Hematopoietic multipotent progenitor cell (in vitro differentiated cells): ENCODE data around the gene BSND. TPM values are rescaled to one million over a fixed set of nuclear protein-coding genes. Genes with fewer than 3 reads are reported as not detected.
A peak's percentile ranks its signal among the peaks of the same experiment; 100 is the strongest.
"Not testable (repeated sequence)": the region's sequence is repeated elsewhere in the genome, so short reads cannot be mapped to it uniquely, and the experiment has no call there.

ENCODE experiments used
- DNase-seq, 3 donors: peaks; one replicate each; pipeline ENCODE4 v3.0.0-alpha.2; 2011 to 2015; ENCODE audit warnings: low read depth in 2 of 3, low spot score in 2 of 3
- total RNA-seq: library from RNA; depleted of rRNA; stranded (reverse); fragments of >200 nt; gene quantifications from one replicate; pipeline ENCODE4 v1.2.3, GENCODE V29; 2012

Gene BSND
- total RNA-seq: not detected

DNA sequence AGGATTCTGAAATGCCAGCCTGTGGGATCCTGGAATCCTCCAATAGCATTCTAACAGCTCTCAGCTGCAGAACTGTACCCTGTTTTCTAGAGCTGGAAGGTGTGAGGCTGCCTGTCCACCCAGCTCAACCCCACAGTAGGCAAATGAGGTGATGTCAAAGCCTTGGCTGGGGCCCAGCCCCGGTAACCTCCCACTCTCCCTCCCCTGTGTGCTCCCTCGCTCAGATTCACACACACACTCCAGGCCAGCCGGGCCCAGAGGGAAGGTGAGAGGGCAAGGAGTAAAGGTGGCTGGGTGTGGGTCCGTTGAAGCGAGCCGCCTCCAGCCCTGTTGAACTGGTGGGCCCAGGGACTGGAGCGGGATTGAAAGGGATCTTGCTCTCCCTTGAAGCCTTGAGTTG is at the start of gene BSND:
Gene BSND, plus strand, starts transcription at position 257 of the 400 bp plus-strand sequence. CDS start 254 bp downstream, outside the sequence.
- no peak for DNase-seq

DNA sequence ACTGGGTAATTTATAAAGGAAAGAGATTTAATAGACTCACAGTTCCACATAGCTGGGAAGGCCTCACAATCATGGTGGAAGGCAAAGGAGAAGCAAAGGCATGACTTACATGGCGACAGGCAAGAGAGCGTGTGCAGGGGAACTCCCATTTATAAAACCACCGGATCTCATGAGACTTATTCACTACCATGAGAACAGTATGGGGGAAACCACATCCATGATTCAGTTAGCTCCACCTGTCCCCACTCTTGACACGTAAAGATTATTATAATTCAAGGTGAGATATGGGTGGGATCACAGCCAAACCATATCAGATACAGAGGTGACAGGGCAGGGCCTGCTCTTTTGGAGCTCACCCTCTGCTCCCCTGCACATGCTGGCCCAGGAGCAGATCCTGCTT is 49.7 kb upstream of the BSND start:
- no peak for DNase-seq

DNA sequence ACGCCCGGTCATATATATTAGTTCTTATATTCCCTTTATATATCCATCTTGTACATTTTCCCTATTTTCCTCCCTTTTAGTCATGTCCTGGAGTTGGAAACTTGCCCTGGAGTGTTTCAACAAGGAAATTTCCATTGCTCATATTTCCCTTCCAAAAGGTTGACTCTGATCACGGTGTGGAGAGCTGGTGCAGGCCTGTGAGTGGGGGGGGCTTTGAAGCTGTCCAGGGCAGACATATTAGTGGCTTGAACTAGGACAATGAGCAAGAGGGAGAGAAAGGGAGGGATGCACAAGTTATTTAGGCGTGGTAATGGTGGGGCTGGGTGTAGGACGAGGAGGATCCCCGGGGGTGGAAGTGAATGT is 48.7 kb upstream of the BSND start:
- DNase-seq: no peak

- DNase-seq: peak; percentile 21 to 75 (median 52)
Observed at GRCh38 chr1:54950369-54951163, 48.2 kb upstream of the BSND start.

DNA sequence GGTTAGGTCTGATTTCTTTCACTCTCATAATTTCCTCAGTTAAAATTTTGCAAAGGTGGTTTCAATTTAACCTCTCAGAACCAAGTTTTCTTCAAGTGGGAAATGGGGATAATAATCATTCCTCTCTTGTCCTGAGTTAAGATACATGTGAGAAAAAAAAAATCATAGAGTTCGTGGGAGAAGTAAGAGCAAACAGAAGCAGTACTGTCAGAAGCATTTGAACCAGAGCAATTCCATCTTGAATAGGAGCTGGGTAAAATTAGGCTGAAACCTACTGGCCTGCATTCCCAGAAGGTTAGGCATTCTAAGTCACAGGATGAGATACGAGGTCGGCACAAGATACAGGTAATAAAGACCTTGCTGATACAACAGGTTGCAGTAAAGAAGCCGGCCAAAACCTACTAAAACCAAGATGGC is 46.9 kb upstream of the BSND start:
- no peak for DNase-seq

GRCh38 chr1:54952950-54953718 is 45.6 kb upstream of the BSND start:
- DNase-seq: no peak

GRCh38 chr1:54953846-54954245 is 44.9 kb upstream of the BSND start:
- DNase-seq: no peak

GRCh38 chr1:54955359-54955758 is 43.4 kb upstream of the BSND start:
- no peak for DNase-seq

DNA sequence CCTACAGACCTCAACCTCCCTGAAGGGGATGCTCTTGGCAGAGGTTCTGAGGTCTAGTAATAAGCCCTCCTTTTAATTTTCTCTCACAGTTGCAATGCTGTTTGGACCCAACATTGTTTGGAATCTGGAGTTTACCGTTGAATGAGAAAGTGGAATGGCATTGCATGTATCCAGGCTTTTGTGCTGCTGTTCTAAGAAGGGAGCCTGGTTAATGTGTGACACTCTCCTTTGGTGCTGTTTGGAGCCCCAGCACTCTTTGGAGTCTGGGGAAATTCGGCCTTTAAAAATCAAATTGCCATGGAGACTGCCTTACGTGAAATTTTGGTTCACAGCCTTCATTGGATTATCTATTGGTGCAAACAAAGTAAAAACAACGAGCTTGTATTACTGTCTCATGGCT is 42.0 kb upstream of the BSND start:
- no peak for DNase-seq

DNA sequence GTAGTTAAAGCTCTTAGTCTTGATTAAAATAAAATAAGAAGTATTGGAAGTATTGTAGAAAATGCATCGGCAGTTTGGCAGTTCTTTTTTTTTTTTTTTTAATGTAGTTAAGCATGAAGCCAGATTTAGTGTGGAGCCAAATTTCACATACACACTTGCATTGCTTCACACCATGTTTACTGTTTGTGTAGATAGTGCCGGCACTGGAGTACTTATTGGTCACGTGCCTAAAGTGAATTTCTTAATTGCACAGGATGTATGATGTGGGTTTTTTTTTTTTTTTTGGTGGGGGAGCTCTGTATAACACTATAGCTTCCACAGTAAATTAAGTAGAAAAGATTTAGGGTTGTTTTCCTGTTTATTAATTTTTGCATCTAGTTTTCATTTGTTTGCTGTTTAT is 39.5 kb upstream of the BSND start:
- DNase-seq: no peak

DNA sequence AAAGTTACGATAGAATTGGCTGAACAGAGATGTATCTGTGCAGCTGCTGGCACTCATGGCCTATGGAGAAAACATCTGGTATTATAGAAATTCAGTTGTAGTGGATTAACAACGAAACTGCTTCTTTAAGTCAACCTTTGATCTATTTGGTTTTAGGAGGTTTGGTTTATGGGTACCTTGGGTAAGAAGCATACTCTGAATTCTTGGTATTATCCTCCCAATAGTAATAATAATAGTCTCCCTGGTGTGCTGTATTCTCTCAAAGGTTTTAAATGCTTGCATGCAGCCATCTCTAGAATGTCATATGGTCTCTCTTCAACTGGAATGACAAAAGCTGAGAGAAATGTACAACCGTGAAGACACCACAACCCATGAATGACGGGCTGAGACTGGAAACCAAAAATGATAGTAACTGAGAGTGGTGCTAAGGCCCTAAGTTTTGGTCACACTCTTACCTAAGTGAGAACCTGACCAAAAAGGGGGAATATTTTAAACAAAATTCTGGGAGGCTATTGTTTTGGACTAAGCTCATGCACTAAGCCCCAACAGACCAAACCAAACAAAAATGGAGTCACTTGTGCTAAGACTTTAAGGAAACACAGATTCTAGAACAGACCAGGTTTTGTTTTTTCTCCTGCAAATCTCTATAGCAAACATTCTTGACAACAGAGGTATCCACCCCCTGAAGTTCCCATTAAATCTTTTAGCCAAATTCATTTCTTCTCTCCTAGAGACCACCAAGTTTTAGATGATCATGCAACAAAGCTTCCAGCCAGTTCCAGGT is 35.9 kb upstream of the BSND start:
- DNase-seq: no peak

- not testable (repeated sequence) for DNase-seq
Observed at GRCh38 chr1:54963829-54964228, 34.9 kb upstream of the BSND start.

GRCh38 chr1:54965624-54966340 is 33.0 kb upstream of the BSND start:
- DNase-seq: peak in 2 of 3 donors; percentile 49 to 80

DNA sequence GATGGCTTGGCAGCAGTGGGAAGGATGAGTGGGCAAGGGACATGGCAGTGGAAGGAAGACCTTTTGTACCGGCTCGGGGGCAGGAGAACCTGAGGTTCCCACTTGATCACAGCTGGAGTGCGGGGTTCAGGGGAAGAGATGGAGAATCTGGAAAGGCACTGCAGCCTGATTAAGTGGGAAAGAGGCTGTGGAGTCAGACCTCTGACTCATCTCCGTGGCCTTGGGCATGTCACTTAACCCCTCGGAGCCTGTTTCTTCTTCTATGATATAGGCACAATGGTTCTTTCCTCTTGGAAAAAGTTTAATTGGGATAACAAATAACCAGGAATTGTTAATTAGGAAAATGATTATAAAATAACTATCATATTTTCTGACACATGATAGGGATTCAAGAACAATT is 31.4 kb upstream of the BSND start:
- DNase-seq: no peak

- DNase-seq: no peak
Observed at GRCh38 chr1:54968551-54968950, 30.2 kb upstream of the BSND start.

DNA sequence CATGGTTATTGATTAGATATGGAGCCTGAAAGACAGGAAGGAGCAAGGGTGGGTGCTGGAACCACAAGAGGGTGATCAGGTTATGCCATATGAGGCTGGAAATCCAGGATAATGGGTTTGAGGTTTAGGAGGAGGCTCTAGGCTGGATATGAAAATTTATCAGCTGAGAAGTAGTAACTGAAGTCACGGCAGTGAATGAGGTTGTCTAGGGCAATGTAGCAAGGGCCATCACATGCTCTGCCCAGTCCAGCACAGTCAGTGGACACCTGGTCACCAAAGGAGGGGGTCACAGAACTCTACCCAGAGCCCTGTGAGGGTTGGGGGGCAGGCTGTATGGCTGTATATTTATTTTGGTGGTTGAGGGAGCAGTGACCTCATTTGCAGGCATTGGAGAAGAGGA is 28.9 kb upstream of the BSND start:
- DNase-seq: no peak

- DNase-seq: no peak
Observed at GRCh38 chr1:54970901-54971300, 27.8 kb upstream of the BSND start.

GRCh38 chr1:54971317-54971791 is 27.4 kb upstream of the BSND start:
- DNase-seq: no peak

DNA sequence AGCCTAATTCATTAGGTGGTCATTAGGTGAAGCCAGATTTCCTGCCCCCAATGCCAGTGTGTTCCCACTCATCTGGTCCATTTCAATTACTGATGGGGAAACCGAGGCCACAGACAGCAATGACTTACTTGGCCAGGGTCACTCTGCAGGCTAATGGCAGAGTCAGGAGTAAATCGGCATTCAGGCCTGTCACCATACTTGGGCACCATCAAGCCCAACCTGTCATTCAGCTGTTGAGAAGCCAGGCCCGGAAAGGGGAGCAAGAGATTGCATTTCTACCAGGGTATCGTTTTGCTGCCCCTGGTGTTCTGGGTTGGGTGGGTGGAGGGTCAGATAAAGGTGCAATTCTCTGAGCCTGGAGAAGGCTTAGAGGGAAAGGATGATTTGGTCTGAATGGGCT is 26.3 kb upstream of the BSND start:
- no peak for DNase-seq

DNA sequence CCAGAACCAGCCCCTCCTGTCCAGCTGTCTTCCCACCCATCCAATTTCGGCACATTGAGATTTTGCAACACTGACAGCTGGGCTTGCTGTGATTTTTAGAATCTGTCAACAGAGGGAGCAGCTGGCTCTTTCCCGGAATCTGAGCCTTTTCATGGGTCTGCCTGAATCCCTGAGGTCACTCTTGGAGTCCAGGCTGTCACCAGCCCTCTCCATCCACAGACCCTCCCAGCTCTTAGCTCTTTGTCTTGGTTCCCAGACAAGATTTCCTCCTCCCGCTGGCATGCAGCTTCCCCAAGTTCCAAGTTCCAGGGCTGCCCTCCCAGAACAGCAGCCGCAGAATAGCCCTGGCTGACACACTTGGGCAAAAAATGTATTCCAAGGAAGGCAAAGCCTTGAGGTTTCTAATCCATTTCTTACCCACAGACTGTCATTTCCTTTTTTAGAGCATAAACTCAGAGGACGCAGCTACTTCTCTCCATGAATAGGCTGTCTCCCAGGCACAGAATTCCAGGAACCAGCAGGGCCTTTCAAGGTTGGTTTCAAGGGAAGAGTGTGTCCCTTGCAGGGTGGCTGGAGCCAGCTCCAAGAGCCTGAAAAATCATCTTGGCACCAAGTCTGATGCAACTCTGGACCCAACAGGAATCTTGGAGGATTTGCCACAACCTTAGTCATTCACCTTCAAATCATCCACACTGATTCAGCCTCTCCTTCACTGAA is 25.4 kb upstream of the BSND start:
- no peak for DNase-seq
